NOMO-1 treated with DMSO at 0.1 percent for 48 hours (cell line): ENCODE measurements around the gene SEC31A.
"Not testable (repeated sequence)": the region's sequence is repeated elsewhere in the genome, so short reads cannot be mapped to it uniquely, and the experiment has no call there.

Source experiments
- DNase-seq: peaks from one replicate; lab custom pipeline; 2025; ENCODE audit not compliant: unreplicated experiment; lab: John Stamatoyannopoulos, UW

The SEC31A gene

DNA sequence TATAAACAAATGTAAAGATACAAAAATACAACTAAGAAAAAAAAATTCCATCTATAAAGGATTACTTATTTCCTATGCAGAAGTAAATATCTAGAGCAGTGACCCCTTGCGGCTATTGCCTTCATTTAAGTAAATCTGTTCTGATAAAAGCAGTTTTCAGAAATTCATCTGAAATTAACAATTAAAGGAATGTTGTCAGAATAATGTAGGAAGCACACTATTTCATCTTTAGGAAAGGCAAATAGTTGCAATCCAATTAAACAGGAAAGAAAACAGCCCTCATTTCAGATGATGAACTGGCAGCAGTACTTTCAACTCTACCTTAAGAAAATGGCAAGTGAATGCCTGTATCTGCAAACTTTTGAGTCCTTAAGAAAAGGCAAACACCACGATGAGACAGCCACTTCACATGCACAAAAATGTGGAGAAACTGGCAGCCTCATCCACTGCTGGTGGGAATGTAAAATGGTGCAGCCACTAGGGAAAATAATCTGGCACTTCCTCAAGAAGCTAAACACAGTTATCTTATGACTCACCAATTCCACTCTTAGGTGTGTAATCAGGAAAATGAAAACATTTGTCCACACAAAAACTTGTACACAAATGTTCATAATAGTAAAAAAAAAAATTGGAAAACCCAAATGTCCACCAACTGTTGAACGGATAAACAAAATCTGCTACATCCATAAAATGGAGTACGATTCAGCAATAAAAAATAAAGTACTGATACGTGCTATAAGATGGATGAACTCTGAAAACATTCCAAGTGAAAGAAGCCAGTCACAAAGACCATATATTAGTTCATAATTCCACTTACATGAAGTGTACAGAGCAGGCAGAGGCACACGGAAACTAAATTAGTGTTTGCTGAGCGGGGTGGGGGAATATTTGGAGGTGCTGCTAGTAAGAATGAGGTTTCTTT, 7.6 kb upstream of the SEC31A start:
- DNase-seq, result peak; percentile 37

DNA sequence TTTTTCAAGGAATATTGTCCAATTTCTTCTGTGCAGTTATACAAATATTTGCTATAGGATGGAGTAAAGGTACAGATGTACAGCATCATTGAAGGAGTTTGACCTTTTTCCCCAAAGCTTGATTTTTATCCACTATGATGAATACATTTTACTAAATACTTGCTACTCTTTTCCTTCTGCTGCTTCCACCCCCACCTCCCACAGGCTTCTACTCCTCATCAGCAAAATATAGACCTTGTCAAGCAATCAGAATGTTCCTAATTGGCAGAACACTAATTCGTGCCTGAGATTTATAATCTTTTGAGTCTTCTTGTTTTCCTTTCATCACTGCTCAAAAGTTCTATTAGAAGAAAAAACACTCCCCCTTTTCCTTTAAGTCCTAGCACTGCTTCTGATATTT, 5.8 kb upstream of the SEC31A start:
- no peak for DNase-seq

DNA sequence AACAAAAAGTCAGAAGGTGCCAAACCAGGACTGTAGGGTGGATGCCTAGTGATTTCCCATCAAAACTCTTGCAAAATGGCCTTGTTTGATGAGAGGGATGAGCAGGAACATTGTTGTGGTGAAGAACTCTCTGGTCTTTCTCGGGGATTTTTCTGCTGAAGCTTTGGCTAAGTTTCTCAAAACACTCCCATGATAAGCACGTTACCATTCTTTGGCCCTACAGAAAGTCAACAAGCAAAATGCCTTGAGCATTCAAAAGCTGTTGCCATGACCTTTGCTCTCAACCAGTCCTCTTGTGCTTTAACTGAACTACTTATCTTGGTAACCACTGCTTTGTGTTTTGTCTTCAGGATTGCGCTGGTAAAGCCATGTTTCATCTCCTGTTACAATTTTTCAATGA, 3.0 kb upstream of the SEC31A start:
- no peak for DNase-seq

DNA sequence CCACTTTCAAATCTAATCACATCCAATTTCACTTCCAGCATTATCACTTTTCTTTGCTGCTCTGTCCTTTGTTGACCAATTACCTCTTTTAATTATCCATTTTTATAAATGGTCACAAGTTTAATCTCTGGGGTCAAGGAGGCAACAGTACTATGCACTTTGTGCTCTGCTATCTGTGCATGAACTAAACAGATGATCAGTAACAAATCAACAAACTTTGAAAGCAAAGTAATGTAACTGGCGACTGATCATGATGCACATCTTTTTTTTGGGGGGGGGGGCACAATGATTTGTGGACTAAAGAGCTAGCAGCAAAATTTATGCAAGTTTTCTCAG, 1.5 kb upstream of the SEC31A start:
- DNase-seq, result no peak

DNA sequence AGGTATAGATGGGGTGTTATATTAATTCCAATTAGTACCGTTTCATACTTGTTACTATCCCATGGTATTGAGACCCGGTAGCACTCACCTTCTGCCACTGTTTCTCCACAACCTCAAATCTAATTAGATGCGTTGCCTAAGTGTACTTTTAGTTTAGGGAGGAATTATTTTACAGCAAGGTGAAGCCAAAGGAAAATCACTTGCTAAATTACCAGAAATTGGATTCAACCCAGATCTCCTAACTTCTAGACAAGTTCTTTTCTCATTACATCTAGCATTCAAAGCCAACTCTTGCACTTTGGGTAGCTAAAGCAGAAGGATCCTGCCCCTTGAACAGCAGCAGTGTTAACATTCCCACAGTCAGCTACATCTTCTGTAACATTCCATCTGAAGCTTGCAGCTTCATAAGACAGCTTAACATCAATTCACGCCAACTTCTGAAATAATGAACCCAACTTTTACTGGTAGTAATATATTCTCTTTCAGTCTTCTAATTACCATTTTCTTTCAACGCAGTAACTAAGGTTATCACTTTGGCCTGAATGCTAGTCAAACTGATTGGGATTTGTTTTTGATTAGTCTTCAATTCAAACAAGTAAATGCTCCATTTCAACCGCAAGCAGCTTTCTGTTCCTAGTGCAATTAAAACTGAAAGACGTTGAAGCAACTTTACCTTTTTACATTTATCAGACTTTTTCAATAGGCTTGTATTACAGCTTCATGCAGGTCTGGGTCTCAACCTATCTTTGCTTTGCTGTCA, 934 bp upstream of the SEC31A start:
- DNase-seq, result no peak

DNA sequence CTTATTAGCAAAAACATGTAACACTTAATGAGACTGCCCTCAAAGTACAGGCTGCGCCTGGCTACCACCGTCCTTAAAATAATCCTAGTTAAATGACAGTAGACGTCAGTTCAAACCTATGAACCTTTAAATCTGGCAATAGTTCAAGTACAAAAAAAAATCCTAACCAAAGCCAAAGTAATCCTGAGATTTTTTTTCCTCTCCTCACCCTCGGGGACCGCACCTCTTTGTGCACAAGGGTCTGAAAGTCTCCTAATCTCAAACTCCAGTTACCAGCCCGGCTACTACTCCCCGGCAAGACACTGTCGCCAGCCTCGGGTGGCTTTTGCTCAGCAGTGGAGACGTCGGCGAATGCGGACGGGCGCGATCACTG, 439 bp downstream of the SEC31A start:
- no peak for DNase-seq

DNA sequence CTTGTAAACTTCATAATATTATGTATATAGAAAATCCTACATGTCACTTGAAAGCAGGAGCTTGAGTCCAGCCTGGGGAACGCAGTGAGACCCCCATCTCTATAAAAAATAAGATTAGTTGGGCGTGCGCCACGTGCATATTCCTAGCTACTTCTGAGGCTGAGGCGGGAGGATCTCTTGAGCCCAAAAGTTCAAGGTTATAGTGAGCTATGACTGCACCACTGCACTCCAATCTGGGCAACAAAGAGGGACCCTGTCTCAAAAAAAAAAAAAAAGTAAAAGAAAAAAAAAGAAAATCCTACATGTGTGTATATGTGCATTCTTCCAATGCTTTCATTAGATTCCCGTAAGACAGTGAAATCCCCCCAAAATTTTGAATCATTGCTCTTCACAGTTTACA, 1.7 kb downstream of the SEC31A start:
- DNase-seq, result no peak

DNA sequence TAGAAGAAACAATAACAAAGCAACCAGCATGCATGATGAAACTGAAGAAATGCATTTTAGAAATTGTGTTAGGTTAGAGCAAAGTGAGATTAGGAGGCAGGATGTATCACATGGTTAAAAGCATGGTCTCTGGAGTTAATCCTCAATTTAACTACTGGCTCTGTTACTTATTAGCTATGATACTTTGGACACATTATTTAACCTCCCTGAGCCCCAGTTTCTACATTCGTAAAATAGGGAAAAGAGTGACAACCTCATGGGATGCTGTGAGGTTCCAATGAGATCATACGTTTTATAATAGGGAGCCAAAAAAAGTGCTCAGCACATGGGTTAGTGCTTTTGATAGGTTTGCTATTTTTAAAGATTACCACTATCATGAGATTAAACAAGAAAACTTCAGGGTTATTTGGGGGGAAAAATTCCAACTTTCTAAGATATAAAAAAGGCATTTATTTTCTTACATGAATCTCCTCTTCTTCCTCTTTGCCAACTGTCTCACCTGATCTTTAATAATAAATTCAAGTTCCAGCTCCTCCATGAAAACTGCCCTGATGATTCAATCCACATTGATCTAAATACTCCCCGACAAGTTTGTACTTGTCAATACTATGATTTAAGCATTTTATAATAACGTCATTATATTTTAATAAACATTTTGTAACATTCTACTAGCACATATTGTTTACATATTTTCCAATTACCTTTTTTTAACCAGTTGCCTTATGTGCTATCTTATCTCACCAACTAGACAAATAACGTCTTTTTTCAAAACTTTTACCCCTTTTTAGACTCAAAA, 4.6 kb downstream of the SEC31A start:
- DNase-seq, result no peak

DNA sequence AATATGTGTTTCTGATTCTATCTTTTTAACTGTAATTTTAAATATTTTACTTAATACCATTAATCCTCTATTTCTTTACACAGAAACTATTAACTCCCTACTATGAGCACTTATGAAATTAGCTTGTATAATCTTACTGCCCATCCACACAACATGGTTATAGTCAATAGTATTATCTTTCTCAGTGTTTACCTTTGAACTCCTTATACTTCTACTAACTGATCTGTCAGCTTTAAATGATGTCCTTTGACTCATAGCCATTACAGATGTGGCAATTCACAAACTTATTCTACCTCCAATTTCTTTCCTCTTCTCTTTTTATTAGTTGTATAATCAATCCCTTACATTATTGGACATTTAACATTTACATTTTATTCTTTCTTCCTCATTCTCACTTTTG, 5.5 kb downstream of the SEC31A start:
- peak; percentile 15 for DNase-seq

DNA sequence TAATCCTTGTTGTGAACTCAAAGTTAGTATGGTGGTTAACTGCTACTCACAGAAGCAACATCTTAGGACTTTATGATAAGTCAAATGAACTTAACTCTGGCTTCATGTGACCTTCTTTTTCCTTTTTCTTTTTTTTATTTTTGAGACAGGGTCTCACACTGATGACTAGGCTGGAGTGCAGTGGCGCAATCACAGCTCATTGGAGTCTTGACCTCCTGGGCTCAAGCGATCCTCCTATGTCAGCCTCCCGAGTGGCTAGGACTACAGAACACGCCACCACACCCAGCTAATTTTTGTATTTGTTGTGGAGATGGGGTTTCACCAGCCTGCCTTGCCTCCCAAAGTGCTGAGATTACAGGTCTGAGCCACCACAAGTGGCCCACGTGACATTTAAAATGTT, 22.4 kb downstream of the SEC31A start:
- DNase-seq, result no peak

DNA sequence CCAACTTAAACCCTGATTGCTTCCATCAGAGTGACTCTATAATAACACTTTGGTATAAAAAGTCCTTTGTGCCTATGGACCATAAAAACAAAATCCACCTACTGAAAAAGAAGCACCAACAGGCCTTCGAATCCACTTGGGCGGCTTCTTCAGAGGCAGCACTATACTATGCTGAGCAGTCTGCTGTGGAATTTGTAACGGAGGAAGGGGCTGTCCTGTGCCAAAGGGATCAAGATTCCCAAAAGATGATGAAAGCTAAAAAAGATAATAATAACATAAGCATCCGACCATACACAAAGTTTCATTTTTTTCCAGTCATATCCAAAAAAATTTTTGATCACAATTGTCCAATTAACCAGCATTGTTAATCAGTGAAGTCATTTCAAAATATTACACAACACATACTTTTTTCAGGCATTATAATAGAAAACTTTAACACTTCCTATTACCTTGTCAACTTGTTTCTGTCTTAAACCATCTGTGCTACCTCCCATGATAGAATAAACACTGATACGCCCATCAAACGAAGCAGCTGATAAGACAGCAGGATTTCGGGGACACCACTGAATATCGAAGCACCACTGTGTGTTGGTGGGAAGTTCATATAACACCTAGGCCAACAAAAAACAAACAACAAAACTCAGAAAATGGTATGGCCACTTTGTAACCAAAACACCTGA, 24.1 kb downstream of the SEC31A start:
- DNase-seq, result no peak

DNA sequence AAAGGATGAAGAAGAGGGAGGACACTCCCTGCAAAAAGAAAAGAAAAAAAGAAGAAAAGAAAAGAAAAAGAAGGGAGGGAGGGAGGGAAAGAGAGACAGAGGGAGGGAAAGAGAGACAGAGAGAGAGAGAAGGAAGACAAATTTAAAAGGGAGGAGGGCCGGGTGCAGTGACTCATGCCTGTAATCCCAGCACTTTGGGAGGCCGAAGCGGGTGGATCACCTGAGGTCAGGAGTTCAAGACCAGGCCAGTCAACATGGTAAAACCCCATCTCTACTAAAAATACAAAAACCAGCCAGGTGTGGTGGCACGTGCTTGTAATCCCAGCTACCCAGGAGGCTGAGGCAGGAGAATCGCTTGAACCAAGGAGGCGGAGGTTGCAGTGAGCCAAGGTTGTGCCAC, 24.9 kb downstream of the SEC31A start:
- not testable (repeated sequence) for DNase-seq

DNA sequence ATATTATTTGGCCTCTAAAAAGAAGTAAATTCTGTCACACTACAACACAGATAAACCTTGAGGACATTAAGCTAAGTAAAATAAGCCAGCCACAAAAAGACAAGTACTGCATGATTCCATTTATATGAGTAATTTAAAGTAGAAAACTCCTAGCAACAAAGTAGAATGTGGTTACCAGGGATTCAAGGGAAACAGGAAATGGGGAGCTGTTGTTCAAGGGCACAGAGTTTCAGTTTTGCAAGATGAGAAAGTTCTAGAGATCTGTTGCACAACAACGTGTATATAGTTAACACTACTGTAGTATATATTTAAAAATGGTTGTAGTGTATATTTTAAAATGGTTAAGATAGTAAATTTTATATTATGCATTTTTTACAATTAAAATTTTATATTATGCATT, 25.4 kb downstream of the SEC31A start:
- peak; percentile 93 for DNase-seq

DNA sequence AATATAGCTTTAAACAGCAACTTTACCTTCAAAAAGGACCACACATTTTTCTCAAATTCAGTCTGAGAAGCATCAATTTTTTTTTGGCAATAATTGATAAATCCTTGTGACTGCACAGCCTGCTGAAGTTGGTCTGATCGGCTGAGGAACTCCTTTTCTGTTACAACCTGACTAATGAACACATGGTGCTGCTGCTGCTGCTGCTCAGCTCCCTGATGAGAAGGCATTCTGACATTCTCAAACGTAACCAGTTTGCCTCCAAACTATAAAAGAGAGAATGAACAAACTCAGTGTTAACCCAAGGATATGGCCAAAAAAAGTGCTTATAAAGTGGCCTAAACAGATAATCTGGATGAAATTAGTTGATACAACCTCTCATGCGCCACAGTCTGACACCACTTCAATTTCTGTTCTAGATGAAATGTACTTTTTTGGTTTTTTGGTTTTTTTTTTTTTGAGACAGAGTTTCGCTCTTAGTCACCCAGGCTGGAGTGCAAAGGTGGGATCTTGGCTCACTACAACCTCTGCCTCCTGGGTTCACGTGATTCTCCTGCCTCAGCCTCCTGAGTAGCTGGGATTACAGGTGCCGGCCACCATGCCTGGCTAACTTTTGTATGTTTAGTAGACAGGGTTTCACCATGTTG, 26.5 kb downstream of the SEC31A start:
- DNase-seq, result no peak

DNA sequence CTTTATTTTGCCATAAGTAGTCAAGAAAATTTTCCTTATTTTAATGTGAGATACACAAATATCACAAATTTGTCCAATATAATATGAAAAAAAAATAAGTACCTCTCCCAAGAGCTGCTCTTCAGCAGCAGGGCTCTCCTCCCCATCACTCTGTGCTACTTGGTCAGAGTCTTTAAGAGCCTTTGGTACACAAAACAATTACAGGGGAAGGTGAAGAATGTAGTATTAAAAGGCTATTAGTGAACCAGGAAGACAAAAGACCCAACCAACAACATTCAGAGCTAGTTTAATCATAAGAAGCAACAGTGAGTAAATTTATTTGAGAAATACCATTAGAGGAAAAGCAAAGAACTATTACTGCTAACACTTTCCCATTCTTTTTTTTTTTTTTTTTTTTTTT, 29.4 kb downstream of the SEC31A start:
- DNase-seq, result no peak

DNA sequence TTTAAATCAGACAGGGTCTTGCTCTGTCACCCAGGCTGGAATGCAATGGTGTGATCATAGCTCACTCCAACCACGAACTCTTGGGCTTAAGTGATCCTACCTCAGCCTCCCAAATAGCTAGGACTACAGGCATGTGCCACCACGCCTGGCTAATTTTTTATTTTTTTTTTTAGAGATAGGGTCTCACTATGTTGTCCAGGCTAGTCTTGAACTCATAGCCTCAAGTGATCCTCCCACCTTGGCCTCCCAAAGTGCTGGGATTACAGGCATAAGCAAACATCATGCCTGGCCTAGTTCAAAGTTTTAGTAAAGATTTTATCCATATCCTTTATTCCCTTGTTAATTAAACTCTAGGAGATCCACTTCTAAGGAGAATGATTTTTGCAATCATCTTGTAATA, 30.5 kb downstream of the SEC31A start:
- not testable (repeated sequence) for DNase-seq

DNA sequence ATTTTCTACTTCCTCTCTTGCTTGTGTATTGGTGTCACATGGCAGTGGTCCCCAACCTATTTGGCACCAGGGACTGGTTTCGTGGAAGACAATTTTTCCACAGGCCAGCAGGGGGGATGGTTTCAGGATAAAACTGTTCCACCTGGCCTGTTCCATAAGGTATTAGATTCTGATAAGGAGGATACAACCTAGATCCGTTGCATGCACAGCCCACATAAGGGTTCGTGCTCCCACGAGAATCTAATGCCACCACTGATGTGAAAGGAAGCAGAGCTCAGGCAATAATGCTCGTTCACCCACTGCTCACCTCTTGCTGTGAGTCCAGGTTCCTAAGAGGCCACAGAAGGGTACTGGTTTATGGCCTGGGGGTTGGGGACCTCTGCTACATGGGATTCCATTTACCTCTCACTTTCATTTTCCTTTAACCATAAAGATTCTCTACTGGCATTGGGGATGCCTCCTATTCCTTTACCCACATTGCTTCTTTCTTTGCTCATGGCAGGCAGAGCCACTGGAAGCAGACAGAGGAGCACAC, 38.1 kb downstream of the SEC31A start:
- no peak for DNase-seq

DNA sequence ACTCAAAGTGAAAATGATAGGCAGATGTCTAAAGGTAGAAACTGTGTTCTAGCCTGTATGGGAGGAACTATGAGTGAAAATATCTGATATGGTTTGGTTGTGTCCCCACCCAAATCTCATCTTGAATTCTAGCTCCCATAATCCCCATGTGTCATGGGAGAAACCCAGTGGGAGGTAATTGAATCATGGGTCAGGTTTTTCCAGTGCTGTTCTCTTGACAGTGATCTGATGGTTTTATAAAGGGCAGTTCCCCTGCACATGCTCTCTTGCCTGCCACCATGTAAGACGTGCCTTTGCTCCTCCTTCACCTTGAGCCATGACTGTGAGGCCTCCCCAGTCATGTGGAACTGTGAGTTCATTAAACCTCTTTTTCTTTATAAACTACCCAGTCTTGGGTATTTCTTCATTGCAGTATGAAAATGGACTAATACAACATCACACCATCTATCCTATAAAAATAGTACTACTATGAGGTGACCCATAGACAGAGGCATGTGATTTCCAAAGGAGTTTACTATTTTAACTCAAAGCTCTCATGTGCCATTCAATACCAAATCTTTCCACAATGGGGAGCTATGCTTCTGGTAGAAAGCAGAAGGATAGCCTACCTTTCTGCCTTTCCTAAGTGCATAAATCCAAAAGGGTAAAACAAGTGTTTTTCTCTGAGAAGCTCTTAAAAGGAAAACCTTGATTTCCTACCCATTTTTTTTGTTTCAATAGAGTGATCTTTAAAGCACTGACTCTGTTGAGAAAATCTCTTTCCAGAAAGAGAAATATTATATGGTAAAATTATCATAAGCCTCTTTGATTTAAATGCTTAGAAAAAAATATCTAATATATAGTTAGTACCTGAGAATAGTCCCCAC, 38.8 kb downstream of the SEC31A start:
- peak; percentile 18 for DNase-seq

DNA sequence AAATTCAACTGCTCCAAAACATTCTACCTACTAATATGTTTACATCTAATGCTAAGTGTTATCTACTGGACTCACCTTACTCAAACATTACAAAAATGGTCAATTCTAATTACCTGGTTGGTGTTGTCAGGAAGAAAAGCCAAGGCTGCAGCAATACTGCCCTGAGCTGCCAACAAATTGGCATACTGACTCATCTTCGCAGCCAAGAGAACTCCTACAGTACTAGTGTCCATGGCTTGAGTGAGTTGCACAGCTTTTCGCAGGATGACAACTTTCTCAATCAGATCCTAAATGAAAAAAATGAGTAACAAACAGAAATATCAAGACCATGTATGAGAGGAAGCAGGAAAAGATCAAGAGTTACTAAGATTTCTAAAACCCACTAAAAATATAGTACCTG, 39.6 kb downstream of the SEC31A start:
- no peak for DNase-seq
